Neural cell (in vitro differentiated cells): ENCODE measurements around the gene ITM2A. TPM values are rescaled to one million over a fixed set of nuclear protein-coding genes. Genes with fewer than 3 reads are reported as not detected.

ENCODE experiments used
- H2AFZ ChIP-seq: fragments of 200-600, 300-800 bp; sonication (generic), shearing (Covaris generic); 2 replicates; pipeline ENCODE4 v1.6.0; 2014; ENCODE audit warnings: low read depth, mild to moderate bottlenecking, antibody characterized with exemption, low read length, moderate library complexity
- H3F3A ChIP-seq: fragments of 200-600 bp; shearing (Covaris generic); 2 replicates; pipeline ENCODE4 v1.6.1; 2016; ENCODE audit warnings: mild to moderate bottlenecking, moderate library complexity, mixed read lengths, antibody characterized with exemption, low read length; ENCODE audit not compliant: insufficient read depth, poor library complexity, severe bottlenecking
- H3K27ac ChIP-seq: fragments of 200-600, 300-800 bp; sonication (generic), shearing (Covaris generic); 2 replicates; pipeline ENCODE4 v1.5.1; 2014; ENCODE audit warnings: mild to moderate bottlenecking, low read length, moderate library complexity
- H3K27me3 ChIP-seq: fragments of 300-800, 200-600 bp; sonication (generic), shearing (Covaris generic); 2 replicates; pipeline ENCODE4 v1.6.0; 2014; ENCODE audit warnings: mild to moderate bottlenecking, low read depth, low read length, moderate library complexity; ENCODE audit not compliant: insufficient read depth
- H3K36me3 ChIP-seq: fragments of 300-800, 200-600 bp; sonication (generic), shearing (Covaris generic); 2 replicates; pipeline ENCODE4 v1.5.1; 2014; ENCODE audit warnings: mild to moderate bottlenecking, antibody characterized with exemption, low read length, moderate library complexity; ENCODE audit not compliant: insufficient read depth
- H3K4me2 ChIP-seq: fragments of 300-800, 200-600 bp; sonication (generic), shearing (Covaris generic); 2 replicates; pipeline ENCODE4 v1.6.0; 2014; ENCODE audit warnings: mild to moderate bottlenecking, low read length
- H3K4me3 ChIP-seq: fragments of 300-800, 200-600 bp; sonication (generic), shearing (Covaris generic); 2 replicates; pipeline ENCODE4 v1.5.1; 2014; ENCODE audit warnings: mild to moderate bottlenecking, low read length, moderate library complexity
- H3K79me2 ChIP-seq: fragments of 200-600 bp; shearing (Covaris generic); replicated peaks from 2 replicates; pipeline ENCODE4 v1.6.0; 2014; ENCODE audit warnings: mild to moderate bottlenecking, low read length, moderate library complexity; ENCODE audit not compliant: insufficient read depth
- H3K9ac ChIP-seq: fragments of 300-800, 200-600 bp; sonication (generic), shearing (Covaris generic); 2 replicates; pipeline ENCODE4 v1.6.1; 2016; ENCODE audit warnings: mild to moderate bottlenecking, low read length, mixed read lengths
- H3K9me2 ChIP-seq: fragments of 200-600 bp; shearing (Covaris generic); 2 replicates; pipeline ENCODE4 v1.6.1; 2016; ENCODE audit warnings: mild to moderate bottlenecking, low read length, mixed read lengths; ENCODE audit not compliant: insufficient read depth
- H3K9me3 ChIP-seq: fragments of 200-600, 300-800 bp; sonication (generic), shearing (Covaris generic); 2 replicates; pipeline ENCODE4 v1.6.1; 2016; ENCODE audit warnings: mild to moderate bottlenecking, mixed run types, low read length, moderate library complexity, mixed read lengths
- H4K20me1 ChIP-seq: fragments of 200-600 bp; shearing (Covaris generic); 2 replicates; pipeline ENCODE4 v1.6.1; 2016; ENCODE audit warnings: mild to moderate bottlenecking, mixed run types; ENCODE audit not compliant: insufficient read depth
- CTCF ChIP-seq: fragments of 450-650 bp; IDR thresholded peaks from 2 replicates; pipeline ENCODE4 v1.5.1; 2014; ENCODE audit warnings: antibody characterized with exemption, mild to moderate bottlenecking, moderate library complexity; ENCODE audit not compliant: poor library complexity, severe bottlenecking
- EP300 ChIP-seq: fragments of 450-650 bp; conservative IDR thresholded peaks from 2 replicates; pipeline ENCODE4 v1.6.1; 2014; ENCODE audit warnings: antibody characterized with exemption, mild to moderate bottlenecking, moderate library complexity; ENCODE audit not compliant: poor library complexity, severe bottlenecking
- EZH2 ChIP-seq: fragments of 200-600, 300-800 bp; shearing (Covaris generic), sonication (generic); IDR thresholded peaks from 2 replicates; pipeline ENCODE4 v1.6.1; 2014; ENCODE audit warnings: antibody characterized with exemption, low read length, borderline replicate concordance, mild to moderate bottlenecking; ENCODE audit not compliant: insufficient read depth, poor library complexity, severe bottlenecking
- MXI1 ChIP-seq: fragments of 450-650 bp; conservative IDR thresholded peaks from 2 replicates; pipeline ENCODE4 v1.6.1; 2014; ENCODE audit warnings: antibody characterized with exemption, mild to moderate bottlenecking; ENCODE audit not compliant: poor library complexity, severe bottlenecking
- POLR2AphosphoS5 ChIP-seq: IDR thresholded peaks from 2 replicates; pipeline ENCODE4 v1.6.1; 2012
- RAD21 ChIP-seq: fragments of 450-650 bp; conservative IDR thresholded peaks from 2 replicates; pipeline ENCODE4 v1.6.1; 2014; ENCODE audit warnings: antibody characterized with exemption, mild to moderate bottlenecking, moderate library complexity
- REST ChIP-seq: IDR thresholded peaks from 2 replicates; pipeline ENCODE4 v1.6.1; 2012; ENCODE audit warnings: borderline replicate concordance
- SMC3 ChIP-seq: fragments of 450-650 bp; conservative IDR thresholded peaks from 2 replicates; pipeline ENCODE4 v1.6.1; 2014; ENCODE audit warnings: antibody characterized with exemption, mild to moderate bottlenecking, moderate library complexity; ENCODE audit not compliant: poor library complexity
- TAF1 ChIP-seq: IDR thresholded peaks from 2 replicates; pipeline ENCODE4 v1.6.1; 2012; ENCODE audit warnings: low read depth
- polyA plus RNA-seq: library from polyadenylated mRNA; depleted of rRNA; stranded (reverse); fragments of >200 nt; gene quantifications from 2 replicates; pipeline ENCODE4 v1.2.3, GENCODE V29; 2014

ITM2A gene
- polyA plus RNA-seq, 1 donor from 2014 or later, result not detected

DNA sequence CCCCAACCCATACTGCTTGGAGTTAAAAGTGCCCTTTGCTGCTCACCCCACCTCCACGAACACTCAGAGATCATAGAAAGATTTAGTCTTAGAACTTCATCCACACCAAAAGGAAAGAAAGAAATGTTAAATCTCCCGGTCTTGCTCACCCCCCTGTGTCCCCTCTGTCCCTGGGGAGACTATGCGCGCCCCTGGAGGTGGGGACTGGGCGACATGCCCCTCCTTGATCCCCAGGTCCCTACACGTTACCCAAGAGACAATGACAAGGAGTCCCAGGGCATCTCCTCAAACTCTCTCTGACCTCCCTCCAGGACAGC lies 620 bp downstream of the ITM2A start:
- TF ChIP-seq TAF1 (no peak), REST (no peak), CTCF (no peak), EP300 (no peak), MXI1 (no peak), POLR2AphosphoS5 (no peak), SMC3 (no peak), EZH2 (no peak), RAD21 (no peak)
- Histone ChIP-seq H3F3A (no peaks in the 10 kb centered on the region), H3K9me3 (no peaks in the 10 kb centered on the region), H3K27ac (no peak overlapping the region), H3K9me2 (no peaks in the 10 kb centered on the region), H3K9ac (no peak overlapping the region), H3K4me3 (peak overlapping the region; percentile 54), H3K79me2 (no peaks in the 10 kb centered on the region), H3K4me2 (no peak overlapping the region), H4K20me1 (no peaks in the 10 kb centered on the region), H3K27me3 (no peaks in the 10 kb centered on the region), H2AFZ (no peak overlapping the region), H3K36me3 (no peaks in the 10 kb centered on the region)

- no peaks in the 10 kb centered on the region for H3K36me3 ChIP-seq
- H3K4me2 ChIP-seq, result no peak overlapping the region
- no peak overlapping the region for H3K9ac ChIP-seq
- H3K9me2 ChIP-seq, result no peaks in the 10 kb centered on the region
- H3K27ac ChIP-seq, result no peak overlapping the region
- no peaks in the 10 kb centered on the region for H3K79me2 ChIP-seq
- no peaks in the 10 kb centered on the region for H3F3A ChIP-seq
- no peak overlapping the region for H2AFZ ChIP-seq
- no peaks in the 10 kb centered on the region for H3K27me3 ChIP-seq
- TF ChIP-seq EP300 (no peak), REST (no peak), SMC3 (no peak), CTCF (no peak), RAD21 (no peak), MXI1 (no peak), EZH2 (no peak), TAF1 (no peak), POLR2AphosphoS5 (no peak)
- no peaks in the 10 kb centered on the region for H4K20me1 ChIP-seq
- no peaks in the 10 kb centered on the region for H3K9me3 ChIP-seq
- no peak overlapping the region for H3K4me3 ChIP-seq
Observed at GRCh38 chrX:79365591-79365990, 1.5 kb downstream of the ITM2A start.
